Measurements from ENCODE around the gene ITCH. TPM values are rescaled to one million over a fixed set of nuclear protein-coding genes. Genes with fewer than 3 reads are reported as not detected.
"Not testable (repeated sequence)": the region's sequence is repeated elsewhere in the genome, so short reads cannot be mapped to it uniquely, and the experiment has no call there.

The ITCH gene
- total and polyA plus RNA-seq, 2 of the 8 experiments (the other 6 are each of a cell fraction or from before 2014, with no cell fraction given), result 3.9 to 45.2 TPM

- H3K27ac ChIP-seq (ENCODE audit: low read depth, low read length); H4K91ac ChIP-seq (replicated peaks; ENCODE audit: insufficient read length, low read length); H3K14ac ChIP-seq (ENCODE audit: insufficient read length); H2BK15ac ChIP-seq (ENCODE audit: low read length); H4K5ac ChIP-seq (ENCODE audit: insufficient read length, low read depth, low read length); H3K9ac ChIP-seq (replicated peaks in 1 of 4; ENCODE audit: extremely low read depth in 1 of 4, low read depth in 3 of 4, low read length in 3 of 4); H4K20me1 ChIP-seq (replicated peaks in 1 of 2; ENCODE audit: control insufficient read depth in 1 of 2, insufficient read depth in 2 of 2, low read length in 2 of 2); H3K23me2 ChIP-seq (ENCODE audit: low read depth, low read length); H3K9me3 ChIP-seq (ENCODE audit: insufficient read depth in 2 of 2, low read depth in 1 of 2, low read length in 1 of 2); H3K4me1 ChIP-seq (replicated peaks in 1 of 4; ENCODE audit: control insufficient read depth in 3 of 4, insufficient read depth in 4 of 4, low read length in 3 of 4); H4K8ac ChIP-seq (ENCODE audit: extremely low read depth, insufficient read depth, low read length); H3K27me3 ChIP-seq (replicated peaks in 1 of 4; ENCODE audit: control insufficient read depth in 3 of 4, extremely low read depth in 1 of 4, insufficient read depth in 3 of 4, low read length in 3 of 4); H2BK5ac ChIP-seq (ENCODE audit: low read depth, low read length); H3K56ac ChIP-seq (replicated peaks; ENCODE audit: insufficient read length, low read depth, low read length); H3K18ac ChIP-seq (ENCODE audit: extremely low read depth, low read length); H2AK5ac ChIP-seq (ENCODE audit: low read depth, low read length); POLR2A ChIA-PET (ENCODE audit: partially characterized antibody); H2BK12ac ChIP-seq (ENCODE audit: low read depth, low read length); H3K36me3 ChIP-seq (ENCODE audit: control insufficient read depth in 2 of 4, insufficient read depth in 4 of 4, low read length in 3 of 4); H3K4me2 ChIP-seq (ENCODE audit: insufficient read depth in 1 of 2, low read depth in 2 of 2, low read length in 2 of 2); H3K79me1 ChIP-seq (ENCODE audit: low read depth, low read length); H2AFZ ChIP-seq (ENCODE audit: low read length); FAIRE-seq; DNase-seq (ENCODE audit: low read depth in 1 of 2, low spot score in 2 of 2); H2BK120ac ChIP-seq (replicated peaks; ENCODE audit: low read depth, low read length); H3K4me3 ChIP-seq (ENCODE audit: extremely low read depth in 1 of 4, insufficient read depth in 2 of 4, low read depth in 3 of 4, low read length in 4 of 4); H3K23ac ChIP-seq (ENCODE audit: insufficient read length); H3K4ac ChIP-seq (replicated peaks; ENCODE audit: insufficient read length, low read depth, low read length); H2BK20ac ChIP-seq (ENCODE audit: low read length): not testable (repeated sequence)
- CTCF ChIA-PET (ENCODE audit: partially characterized antibody), result interaction anchor here (1.9 kb wide), 1 partner anchor 47 kb away, joined by 7 read pairs; no protein-coding TSS in a partner anchor
- peaks cover 0 to 11% of the 10 kb centered on the region in 2 experiments; a peak in 3 of 4 replicates for H3K79me2 ChIP-seq (ENCODE audit: control insufficient read depth in 1 of 2, insufficient read depth in 2 of 2, low read length in 2 of 2)
- WGBS, 2 experiments (ENCODE audit: extremely low coverage in 1 of 2, insufficient coverage in 1 of 2, insufficient read length in 1 of 2, insufficient replicate concordance in 2 of 2, low coverage in 1 of 2, low lambda C conversion rate in 2 of 2, missing lambda C conversion rate in 1 of 2), result 93% methylated on average over 9 of the region's 9 CpGs; no CpG with 5 or more reads in 1 of the 2 experiments
These were observed 3.3 kb upstream of the ITCH start for GRCh38 chr20:34359729-34360128.
